Endothelial cell of umbilical vein (primary cell): ENCODE data around the gene LAPTM4A. TPM values are rescaled to one million over a fixed set of nuclear protein-coding genes. Genes with fewer than 3 reads are reported as not detected.

Experiments
- BruUV-seq: library from RNA; stranded (reverse); fragments of 400-500 nt; replicated peaks from 2 replicates; lab custom pipeline; 2021; lab: Mats Ljungman, UMichigan
- CTCF ChIA-PET: fragments of 300-600, 350-600 bp; sonication (Branson Sonifier 250); formaldehyde crosslinking; loops from one replicate; lab custom pipeline; 2021; ENCODE audit warnings: antibody characterized with exemption, inconsistent platforms; lab: Charles Lee
- POLR2A ChIA-PET: fragments of 300-600, 350-600 bp; sonication (Branson Sonifier 250); formaldehyde crosslinking; loops from one replicate; lab custom pipeline; 2021; ENCODE audit warnings: antibody characterized with exemption, inconsistent platforms; lab: Charles Lee
- DNase-seq: peaks from one replicate; pipeline ENCODE4 v3.0.0-alpha.2; 2011; ENCODE audit warnings: low read depth, low spot score
- FAIRE-seq: peaks from 2 replicates; lab custom pipeline; 2011; peaks lifted over from hg19 to GRCh38; lab: Jason Lieb, UNC
- H2AFZ ChIP-seq: 2 replicates; pipeline ENCODE4 v1.6.0; 2012; ENCODE audit warnings: low read depth, low read length, control low read depth, inconsistent platforms
- H3K27ac ChIP-seq: 2 replicates; pipeline ENCODE4 v1.5.1; 2011; ENCODE audit warnings: low read depth, mild to moderate bottlenecking, control low read depth, low read length, moderate library complexity; ENCODE audit not compliant: insufficient read depth
- H3K27me3 ChIP-seq, 2 experiments: 2 replicates each; pipeline versions ENCODE4 v1.6.0 to v1.6.1; 2011; ENCODE audit warnings: low read length in 2 of 2, mixed read lengths in 1 of 2; ENCODE audit not compliant: control insufficient read depth in 2 of 2, insufficient read depth in 2 of 2
- H3K36me3 ChIP-seq, 2 experiments: 2 replicates in 1 of 2; 3 replicates in 1 of 2; pipeline ENCODE4 v1.5.1; 2011; ENCODE audit warnings: low read length in 2 of 2, mild to moderate bottlenecking in 1 of 2, moderate library complexity in 1 of 2; ENCODE audit not compliant: control insufficient read depth in 2 of 2, insufficient read depth in 2 of 2; ENCODE audit errors: extremely low read depth in 1 of 2
- H3K4me1 ChIP-seq: 3 replicates; pipeline ENCODE4 v1.5.1; 2011; ENCODE audit warnings: mild to moderate bottlenecking, low read length; ENCODE audit not compliant: control insufficient read depth, insufficient read depth; ENCODE audit errors: extremely low read depth
- H3K4me2 ChIP-seq: 2 replicates; pipeline ENCODE4 v1.6.1; 2011; ENCODE audit warnings: low read length, control low read depth, mixed read lengths; ENCODE audit not compliant: insufficient read depth
- H3K4me3 ChIP-seq, 3 experiments: fragments of 200-600 bp in 1 of 3; sonication (generic), shearing (Covaris generic) in 1 of 3; replicated peaks in 1 of 3; 2 replicates each; pipeline ENCODE4 v1.5.1; 2011 to 2016; ENCODE audit warnings: control low read depth in 3 of 3, low read length in 3 of 3, mild to moderate bottlenecking in 2 of 3, inconsistent platforms in 1 of 3, low read depth in 1 of 3, moderate library complexity in 1 of 3; ENCODE audit not compliant: insufficient read depth in 1 of 3
- H3K79me2 ChIP-seq: 2 replicates; pipeline ENCODE4 v1.6.0; 2012; ENCODE audit warnings: low read length, inconsistent platforms; ENCODE audit not compliant: control insufficient read depth, insufficient read depth
- H3K9ac ChIP-seq: replicated peaks from 2 replicates; pipeline ENCODE3; 2011; ENCODE audit warnings: low read length, control low read depth; ENCODE audit not compliant: insufficient read depth; ENCODE audit errors: extremely low read depth
- H3K9me1 ChIP-seq: replicated peaks from 3 replicates; pipeline ENCODE4 v1.6.0; 2011; ENCODE audit warnings: mild to moderate bottlenecking, low read length; ENCODE audit not compliant: control insufficient read depth, insufficient read depth; ENCODE audit errors: extremely low read depth
- H3K9me3 ChIP-seq: replicated peaks from 2 replicates; pipeline ENCODE4 v1.5.1; 2012; ENCODE audit warnings: low read length, inconsistent platforms; ENCODE audit not compliant: control insufficient read depth, insufficient read depth
- H4K20me1 ChIP-seq: replicated peaks from 2 replicates; pipeline ENCODE3; 2011; ENCODE audit warnings: mild to moderate bottlenecking, low read length; ENCODE audit not compliant: control insufficient read depth, insufficient read depth; ENCODE audit errors: extremely low read depth
- CTCF ChIP-seq, 2 donors: IDR thresholded peaks; 1 replicate in 1 of 2; 2 replicates in 1 of 2; pipeline ENCODE4 v1.5.1; 2011; ENCODE audit warnings: low read length in 2 of 2, mild to moderate bottlenecking in 2 of 2, moderate library complexity in 2 of 2, control low read depth in 1 of 2, inconsistent platforms in 1 of 2, low read depth in 1 of 2; ENCODE audit not compliant: insufficient read depth in 1 of 2; ENCODE audit errors: extremely low read depth in 1 of 2
- EZH2 ChIP-seq: IDR thresholded peaks from 2 replicates; pipeline ENCODE4 v1.6.1; 2012; ENCODE audit warnings: borderline replicate concordance, low read depth, mild to moderate bottlenecking, moderate library complexity, low read length, inconsistent platforms; ENCODE audit not compliant: severe bottlenecking
- FOS ChIP-seq: IDR thresholded peaks from 2 replicates; pipeline ENCODE4 v1.6.1; 2011; ENCODE audit warnings: mild to moderate bottlenecking, low read length, moderate library complexity, borderline replicate concordance; ENCODE audit not compliant: insufficient read depth
- GATA2 ChIP-seq: IDR thresholded peaks from 2 replicates; pipeline ENCODE4 v1.7.0; 2011; ENCODE audit warnings: low read depth, mild to moderate bottlenecking, moderate library complexity, mixed read lengths, low read length; ENCODE audit not compliant: insufficient read length, insufficient read depth
- JUN ChIP-seq: IDR thresholded peaks from 2 replicates; pipeline ENCODE4 v1.6.1; 2011; ENCODE audit warnings: borderline replicate concordance, low read depth; ENCODE audit not compliant: insufficient read length, insufficient read depth
- MAX ChIP-seq: IDR thresholded peaks from 2 replicates; pipeline ENCODE4 v1.6.1; 2011; ENCODE audit not compliant: insufficient read depth, insufficient read length
- MYC ChIP-seq: IDR thresholded peaks from one replicate; pipeline ENCODE4 v1.6.1; 2011; ENCODE audit warnings: mild to moderate bottlenecking, low read depth, low read length
- POLR2A ChIP-seq: IDR thresholded peaks from 2 replicates; pipeline ENCODE4 v1.6.1; 2012; ENCODE audit warnings: low read depth, mild to moderate bottlenecking, control low read depth, low read length
- POLR2AphosphoS5 ChIP-seq: IDR thresholded peaks from 2 replicates; pipeline ENCODE4 v1.6.1; 2012; ENCODE audit warnings: low read depth, mild to moderate bottlenecking, control low read depth, low read length, moderate library complexity; ENCODE audit not compliant: insufficient read depth
- dilution Hi-C: fragments of 300-500 bp; cut with MboI; formaldehyde crosslinking; loops from one replicate; pipeline ENCODE4 v1.15.0; 2019; ENCODE audit warnings: low sequenced_read_pairs; ENCODE audit not compliant: extremely low pct_ligation_motif_present
- intact Hi-C: fragments of 100-400 bp; cut with micrococcal nuclease; formaldehyde crosslinking; loops from one replicate; pipeline ENCODE4 v1.10.0; 2022
- polyA plus RNA-seq, 4 experiments: library from polyadenylated mRNA; depleted of rRNA in 3 of 4; stranded (reverse) in 3 of 4; unstranded in 1 of 4; fragments of >200 nt; gene quantifications; 2 replicates each; pipeline versions ENCODE4 v1.2.1 to v1.2.3, GENCODE V29; 2011 to 2012; ENCODE audit warnings: missing spikeins in 1 of 4
- total RNA-seq: library from RNA; stranded (reverse); gene quantifications from 2 replicates; pipeline ENCODE4 v1.2.3, GENCODE V29; 2021

Gene LAPTM4A
- total and polyA plus RNA-seq, 2 donors (not counting 3 experiments of a cell fraction or from before 2014, with no cell fraction given), result 155 to 427 TPM

- CTCF ChIA-PET, result interaction anchor here (0.9 to 3.0 kb wide), 6 partner anchors 12 to 62 kb away, joined by 3 to 16 read pairs (median 6); partner anchors contain the start of gene LAPTM4A
- DNase-seq (no peak), FAIRE-seq (no peak)
- Histone ChIP-seq H3K9me1 (no peaks in the 10 kb centered on the region), H4K20me1 (no peaks in the 10 kb centered on the region), H3K4me1 (no peaks in the 10 kb centered on the region), H3K4me2 (no peak overlapping the region), H3K79me2 (no peaks in the 10 kb centered on the region), H3K4me3 (no peak overlapping the region), H2AFZ (no peak overlapping the region), H3K27ac (no peak overlapping the region), H3K9ac (no peak overlapping the region), H3K27me3 (peaks cover 7 to 14% of the 10 kb centered on the region in 2 experiments), H3K36me3 (no peaks in the 10 kb centered on the region), H3K9me3 (no peaks in the 10 kb centered on the region)
- intact Hi-C loops, result no loop called here
- dilution Hi-C loops, result no loop called here
- TF ChIP-seq FOS (no peak), POLR2A (no peak), GATA2 (no peak)
- POLR2A ChIA-PET, result no interaction called here
- BruUV-seq, result no TSS peak
Measured at GRCh38 chr2:20077411-20077940, 26.0 kb upstream of the LAPTM4A start.

GRCh38 chr2:20076757-20077156, 25.3 kb upstream of the LAPTM4A start:
- ChIA-PET POLR2A (no interaction called here), CTCF (interaction anchor here (0.6 to 3.0 kb wide), 4 partner anchors 25 to 61 kb away, joined by 3 to 16 read pairs (median 7); partner anchors contain the start of gene LAPTM4A)
- Histone ChIP-seq H3K27me3 (peaks cover 7 to 14% of the 10 kb centered on the region in 2 experiments), H3K27ac (no peak overlapping the region), H3K4me1 (no peaks in the 10 kb centered on the region), H3K9me1 (no peaks in the 10 kb centered on the region), H2AFZ (no peak overlapping the region), H3K4me3 (no peak overlapping the region), H3K9ac (no peak overlapping the region), H4K20me1 (no peaks in the 10 kb centered on the region), H3K9me3 (no peaks in the 10 kb centered on the region), H3K79me2 (no peaks in the 10 kb centered on the region), H3K4me2 (no peak overlapping the region), H3K36me3 (no peaks in the 10 kb centered on the region)
- intact Hi-C loops, result no loop called here
- DNase-seq (no peak), FAIRE-seq (no peak)
- dilution Hi-C loops, result no loop called here
- BruUV-seq, result no TSS peak
- TF ChIP-seq JUN (no peak), FOS (no peak), GATA2 (no peak), MAX (no peak), EZH2 (no peak), MYC (no peak), CTCF (IDR thresholded peaks at IDR 0.05; ENCODE audit: extremely low read depth in 1 of 2, insufficient read depth in 1 of 2, low read depth in 1 of 2, low read length in 2 of 2) (no peak), POLR2AphosphoS5 (no peak), POLR2A (no peak)
